Ishikawa (cell line): ENCODE results near the gene OSBPL10.

Experiments
- CEBPB ChIP-seq: IDR thresholded peaks from 2 replicates; pipeline ENCODE4 v1.6.1; 2012
- CREB1 ChIP-seq: IDR thresholded peaks from 2 replicates; pipeline ENCODE4 v1.6.1; 2012; ENCODE audit warnings: low read depth
- EGR1 ChIP-seq: IDR thresholded peaks from 2 replicates; pipeline ENCODE4 v1.6.1; 2012
- EP300 ChIP-seq: IDR thresholded peaks from 2 replicates; pipeline ENCODE4 v1.6.1; 2012; ENCODE audit warnings: borderline replicate concordance
- FOXM1 ChIP-seq: IDR thresholded peaks from 2 replicates; pipeline ENCODE4 v1.6.1; 2012; ENCODE audit warnings: low read depth, borderline replicate concordance
- NFIC ChIP-seq: IDR thresholded peaks from 2 replicates; pipeline ENCODE4 v1.6.1; 2012
- RAD21 ChIP-seq: IDR thresholded peaks from 2 replicates; pipeline ENCODE4 v1.6.1; 2012; ENCODE audit warnings: low read depth
- TAF1 ChIP-seq: IDR thresholded peaks from 2 replicates; pipeline ENCODE4 v1.6.1; 2012; ENCODE audit warnings: low read depth, mild to moderate bottlenecking
- TCF12 ChIP-seq: IDR thresholded peaks from 2 replicates; pipeline ENCODE4 v1.6.1; 2012; ENCODE audit warnings: low read depth
- TEAD4 ChIP-seq: IDR thresholded peaks from 2 replicates; pipeline ENCODE4 v1.6.1; 2012
- YY1 ChIP-seq: IDR thresholded peaks from 2 replicates; pipeline ENCODE4 v1.6.1; 2012; ENCODE audit warnings: low read depth
- ZBTB7A ChIP-seq: IDR thresholded peaks from 2 replicates; pipeline ENCODE4 v1.6.1; 2012; ENCODE audit warnings: low read depth
- TF ChIP-seq, protein P1 (sequence below): IDR thresholded peaks from 2 replicates; pipeline ENCODE4 v1.6.1; 2012; ENCODE audit warnings: low read depth, mild to moderate bottlenecking
- TF ChIP-seq, protein P2 (sequence below): IDR thresholded peaks from 2 replicates; pipeline ENCODE4 v1.6.1; 2012
- TF ChIP-seq, protein P3 (sequence below): IDR thresholded peaks from 2 replicates; pipeline ENCODE4 v1.6.1; 2012

OSBPL10 gene

DNA sequence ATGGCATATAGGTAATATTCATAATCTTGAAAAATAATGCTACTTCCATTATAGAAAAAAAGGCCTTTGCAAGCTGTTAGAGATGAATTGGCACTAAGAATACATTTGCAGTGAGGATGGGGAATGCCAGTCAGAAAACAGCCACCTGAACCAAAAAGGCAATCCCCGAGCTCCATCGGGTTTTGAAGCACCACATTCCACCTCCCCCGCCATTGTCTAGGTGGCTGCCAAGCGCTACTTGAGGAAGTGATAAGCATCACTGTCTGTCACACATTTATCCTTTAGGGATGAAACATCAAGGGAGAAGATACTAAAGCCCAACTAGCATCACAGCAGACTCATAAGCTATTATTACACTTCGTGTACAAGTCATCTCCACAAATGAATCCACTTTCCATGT lies 112.8 kb downstream of the OSBPL10 start:
- TF ChIP-seq TAF1, result no peak

DNA sequence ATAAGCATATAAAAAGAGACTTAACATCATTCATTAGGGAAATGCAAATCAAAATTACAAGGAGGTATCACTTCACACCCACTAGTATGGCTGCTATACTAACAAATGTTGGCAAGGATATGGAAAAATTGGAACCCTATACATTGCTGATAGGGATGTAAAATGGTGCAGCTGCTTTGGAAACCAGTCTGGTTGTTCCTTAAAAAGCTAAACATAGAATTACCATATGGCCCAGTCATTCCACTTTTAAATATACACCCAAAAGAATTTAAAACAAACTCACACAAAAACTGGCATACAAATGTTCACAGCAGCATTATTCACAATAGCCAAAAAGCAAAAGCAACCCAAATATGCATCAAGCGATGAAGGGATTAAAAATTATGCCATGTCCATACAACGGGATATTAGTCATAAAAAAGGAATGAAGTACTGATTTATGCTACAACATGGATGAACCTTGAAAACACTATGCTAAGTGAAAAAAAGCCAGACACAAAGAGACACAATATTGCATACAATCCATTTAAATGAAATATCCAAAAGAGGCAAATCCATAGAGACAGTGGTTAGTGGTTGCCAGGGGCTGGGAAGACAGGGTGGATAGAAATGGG lies 118.3 kb downstream of the OSBPL10 start:
- TF ChIP-seq TAF1 (no peak), TEAD4 (no peak), EGR1 (no peak), CREB1 (no peak), CEBPB (no peak), YY1 (no peak), NFIC (no peak), RAD21 (no peak), ZBTB7A (no peak), FOXM1 (no peak), TCF12 (no peak), EP300 (no peak)
- TF ChIP-seq, protein P1, sequence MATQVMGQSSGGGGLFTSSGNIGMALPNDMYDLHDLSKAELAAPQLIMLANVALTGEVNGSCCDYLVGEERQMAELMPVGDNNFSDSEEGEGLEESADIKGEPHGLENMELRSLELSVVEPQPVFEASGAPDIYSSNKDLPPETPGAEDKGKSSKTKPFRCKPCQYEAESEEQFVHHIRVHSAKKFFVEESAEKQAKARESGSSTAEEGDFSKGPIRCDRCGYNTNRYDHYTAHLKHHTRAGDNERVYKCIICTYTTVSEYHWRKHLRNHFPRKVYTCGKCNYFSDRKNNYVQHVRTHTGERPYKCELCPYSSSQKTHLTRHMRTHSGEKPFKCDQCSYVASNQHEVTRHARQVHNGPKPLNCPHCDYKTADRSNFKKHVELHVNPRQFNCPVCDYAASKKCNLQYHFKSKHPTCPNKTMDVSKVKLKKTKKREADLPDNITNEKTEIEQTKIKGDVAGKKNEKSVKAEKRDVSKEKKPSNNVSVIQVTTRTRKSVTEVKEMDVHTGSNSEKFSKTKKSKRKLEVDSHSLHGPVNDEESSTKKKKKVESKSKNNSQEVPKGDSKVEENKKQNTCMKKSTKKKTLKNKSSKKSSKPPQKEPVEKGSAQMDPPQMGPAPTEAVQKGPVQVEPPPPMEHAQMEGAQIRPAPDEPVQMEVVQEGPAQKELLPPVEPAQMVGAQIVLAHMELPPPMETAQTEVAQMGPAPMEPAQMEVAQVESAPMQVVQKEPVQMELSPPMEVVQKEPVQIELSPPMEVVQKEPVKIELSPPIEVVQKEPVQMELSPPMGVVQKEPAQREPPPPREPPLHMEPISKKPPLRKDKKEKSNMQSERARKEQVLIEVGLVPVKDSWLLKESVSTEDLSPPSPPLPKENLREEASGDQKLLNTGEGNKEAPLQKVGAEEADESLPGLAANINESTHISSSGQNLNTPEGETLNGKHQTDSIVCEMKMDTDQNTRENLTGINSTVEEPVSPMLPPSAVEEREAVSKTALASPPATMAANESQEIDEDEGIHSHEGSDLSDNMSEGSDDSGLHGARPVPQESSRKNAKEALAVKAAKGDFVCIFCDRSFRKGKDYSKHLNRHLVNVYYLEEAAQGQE, result no peak
- TF ChIP-seq, protein P2, sequence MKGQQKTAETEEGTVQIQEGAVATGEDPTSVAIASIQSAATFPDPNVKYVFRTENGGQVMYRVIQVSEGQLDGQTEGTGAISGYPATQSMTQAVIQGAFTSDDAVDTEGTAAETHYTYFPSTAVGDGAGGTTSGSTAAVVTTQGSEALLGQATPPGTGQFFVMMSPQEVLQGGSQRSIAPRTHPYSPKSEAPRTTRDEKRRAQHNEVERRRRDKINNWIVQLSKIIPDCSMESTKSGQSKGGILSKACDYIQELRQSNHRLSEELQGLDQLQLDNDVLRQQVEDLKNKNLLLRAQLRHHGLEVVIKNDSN, result no peak
- TF ChIP-seq, protein P3, sequence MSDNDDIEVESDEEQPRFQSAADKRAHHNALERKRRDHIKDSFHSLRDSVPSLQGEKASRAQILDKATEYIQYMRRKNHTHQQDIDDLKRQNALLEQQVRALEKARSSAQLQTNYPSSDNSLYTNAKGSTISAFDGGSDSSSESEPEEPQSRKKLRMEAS, result no peak

DNA sequence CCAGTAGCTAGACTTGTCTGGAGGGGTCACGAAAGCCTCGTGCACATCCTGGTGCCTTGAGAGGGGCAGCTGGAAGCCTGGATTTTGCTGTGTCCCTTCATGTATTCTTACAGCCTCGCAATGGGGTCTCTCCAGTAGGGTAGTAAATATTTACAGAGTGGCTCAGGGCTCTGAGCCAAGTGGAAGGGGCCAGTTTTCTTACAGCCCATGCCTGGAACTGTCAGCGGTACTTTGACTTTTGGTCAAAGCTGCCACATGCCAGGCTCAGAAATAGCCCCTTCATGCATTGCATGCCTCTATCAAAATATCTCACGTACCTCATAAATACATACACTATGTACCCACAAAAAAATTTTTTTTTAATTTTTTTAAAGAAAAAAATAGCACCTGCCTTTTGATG lies 119.2 kb downstream of the OSBPL10 start:
- TF ChIP-seq CEBPB (no peak), NFIC (no peak), YY1 (no peak)
- TF ChIP-seq, protein P1, result no peak

DNA sequence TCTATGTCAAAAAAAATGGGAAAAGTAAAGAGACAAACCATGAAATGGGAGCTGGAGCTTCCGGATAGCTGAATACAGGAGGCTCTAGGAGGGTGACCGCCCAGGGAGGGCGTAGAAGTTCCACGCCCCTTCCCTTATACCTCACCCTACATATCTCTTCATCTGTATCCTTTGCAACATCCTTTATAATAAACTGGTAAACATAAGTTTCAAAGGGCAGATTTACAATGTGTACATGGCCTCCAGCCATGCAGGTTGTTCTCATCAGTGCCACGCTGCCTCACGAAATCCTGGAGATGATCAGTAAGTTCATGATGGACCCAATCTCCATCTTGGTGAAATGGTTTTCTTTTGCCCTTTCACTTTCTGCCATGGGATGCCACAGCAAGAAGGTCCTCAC lies 121.8 kb downstream of the OSBPL10 start:
- TF ChIP-seq, protein P2, result no peak
- TF ChIP-seq EGR1 (no peak), TAF1 (no peak), EP300 (no peak), CREB1 (no peak), TEAD4 (no peak), FOXM1 (no peak)
- TF ChIP-seq, protein P3, result no peak
- TF ChIP-seq, protein P1, result no peak

DNA sequence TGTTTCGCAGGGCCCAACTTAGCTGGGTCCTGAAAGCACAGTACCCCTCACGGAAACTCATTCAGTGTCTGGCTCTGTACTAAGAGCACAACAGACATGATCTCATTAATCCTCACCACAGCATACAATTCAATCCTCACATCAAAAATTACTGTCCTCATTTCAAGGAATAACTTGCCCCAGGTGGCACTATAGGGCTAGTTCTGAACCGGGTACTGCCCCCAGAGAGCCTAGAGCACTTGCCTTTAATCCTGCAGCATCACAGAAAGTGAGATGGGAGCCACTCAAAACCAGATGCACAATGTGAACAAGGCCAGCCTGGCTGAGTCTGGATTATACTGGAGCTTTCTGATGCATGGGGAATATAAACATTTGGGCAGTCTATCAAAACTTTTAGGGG lies 122.6 kb downstream of the OSBPL10 start:
- TF ChIP-seq RAD21, result peak; percentile 49
- TF ChIP-seq CREB1, result no peak
